ENCODE data around the gene MYG1. TPM values are rescaled to one million over a fixed set of nuclear protein-coding genes. Genes with fewer than 3 reads are reported as not detected.
A peak's percentile ranks its signal among the peaks of the same experiment; 100 is the strongest.

Gene MYG1
- total RNA-seq, 1 experiment from 2014 or later: 89.9 TPM

- no peak overlapping the region for H2AFZ ChIP-seq (ENCODE audit: low read length)
- peak overlapping the region; percentile 67 for H3K9ac ChIP-seq (ENCODE audit: low read length)
- no peaks in the 10 kb centered on the region for H3K79me2 ChIP-seq (ENCODE audit: low read length)
- no peaks in the 10 kb centered on the region for H4K20me1 ChIP-seq (ENCODE audit: low read length)
- no peaks in the 10 kb centered on the region for H3K27me3 ChIP-seq (ENCODE audit: low read length)
- DNase-seq (peak; percentile 64), ATAC-seq (peak; percentile 87)
- H3K36me3 ChIP-seq (ENCODE audit: low read depth, low read length): peaks cover 35% of the 10 kb centered on the region
- H3K27ac ChIP-seq (ENCODE audit: low read length): peak overlapping the region; percentile 89
- peak overlapping the region; percentile 34 for H3K4me2 ChIP-seq (ENCODE audit: low read length)
- no TSS peak for BruUV-seq (replicated peaks)
- ChIA-PET CTCF (interaction anchor here (0.6 to 2.2 kb wide), 4 partner anchors 14 to 78 kb away, joined by 3 to 13 read pairs (median 6); partner anchors contain the start of gene AAAS), POLR2A (ENCODE audit: unreplicated experiment) (no interaction called here)
- no peaks in the 10 kb centered on the region for H3K9me2 ChIP-seq (replicated peaks; ENCODE audit: low read length)
- peaks cover 30% of the 10 kb centered on the region for H3K4me1 ChIP-seq (ENCODE audit: insufficient read depth, low read length)
- no peak for TF ChIP-seq EZH2phosphoT487 (IDR thresholded peaks at IDR 0.05; ENCODE audit: borderline replicate concordance, low read length)
- no peak for TF ChIP-seq CTCF (conservative IDR thresholded peaks at IDR 0.05; ENCODE audit: low read depth, low read length)
- TF ChIP-seq EZH2 (IDR thresholded peaks at IDR 0.05; ENCODE audit: low read length, unreplicated experiment): no peak
- no peaks in the 10 kb centered on the region for H3K9me3 ChIP-seq (ENCODE audit: low read length)
- H3K4me3 ChIP-seq (ENCODE audit: low read length): no peak overlapping the region
- H3F3A ChIP-seq (ENCODE audit: low read length, unreplicated experiment): no peaks in the 10 kb centered on the region
- intact Hi-C loops (cut with micrococcal nuclease): no loop called here
Measured at GRCh38 chr12:53289891-53290290, 9.6 kb upstream of the MYG1 start.

- Histone ChIP-seq H3F3A (ENCODE audit: low read length, unreplicated experiment) (no peaks in the 10 kb centered on the region), H4K20me1 (ENCODE audit: low read length) (no peaks in the 10 kb centered on the region), H3K36me3 (ENCODE audit: low read depth, low read length) (peaks cover 32% of the 10 kb centered on the region), H3K9me3 (ENCODE audit: low read length) (no peaks in the 10 kb centered on the region), H3K79me2 (ENCODE audit: low read length) (peaks cover 3% of the 10 kb centered on the region), H3K4me1 (ENCODE audit: insufficient read depth, low read length) (peaks cover 33% of the 10 kb centered on the region), H3K27ac (ENCODE audit: low read length) (peak overlapping the region; percentile 89), H2AFZ (ENCODE audit: low read length) (no peak overlapping the region), H3K9me2 (replicated peaks; ENCODE audit: low read length) (no peaks in the 10 kb centered on the region), H3K4me2 (ENCODE audit: low read length) (peak overlapping the region; percentile 34), H3K27me3 (ENCODE audit: low read length) (no peaks in the 10 kb centered on the region), H3K9ac (ENCODE audit: low read length) (peak overlapping the region; percentile 67), H3K4me3 (ENCODE audit: low read length) (no peak overlapping the region)
- ATAC-seq (no peak), DNase-seq (no peak)
- intact Hi-C loops (cut with micrococcal nuclease): no loop called here
- CTCF ChIA-PET: interaction anchor here (0.6 to 1.9 kb wide), 2 partner anchors 31 to 47 kb away, joined by 3 to 7 read pairs; partner anchors contain the start of gene AAAS
- BruUV-seq (replicated peaks): no TSS peak
- no peak for TF ChIP-seq EZH2phosphoT487 (IDR thresholded peaks at IDR 0.05; ENCODE audit: borderline replicate concordance, low read length)
- TF ChIP-seq EZH2 (IDR thresholded peaks at IDR 0.05; ENCODE audit: low read length, unreplicated experiment): no peak
- no peak for TF ChIP-seq CTCF (conservative IDR thresholded peaks at IDR 0.05; ENCODE audit: low read depth, low read length)
- POLR2A ChIA-PET (ENCODE audit: unreplicated experiment): no interaction called here
Measured at GRCh38 chr12:53290661-53291060, 8.8 kb upstream of the MYG1 start.

- peaks cover under 1% of the 10 kb centered on the region for H3F3A ChIP-seq (ENCODE audit: low read length, unreplicated experiment)
- H2AFZ ChIP-seq (ENCODE audit: low read length): no peak overlapping the region
- H3K4me1 ChIP-seq (ENCODE audit: insufficient read depth, low read length): peaks cover 45% of the 10 kb centered on the region
- TF ChIP-seq EZH2 (IDR thresholded peaks at IDR 0.05; ENCODE audit: low read length, unreplicated experiment) (no peak), CTCF (conservative IDR thresholded peaks at IDR 0.05; ENCODE audit: low read depth, low read length) (no peak), EZH2phosphoT487 (IDR thresholded peaks at IDR 0.05; ENCODE audit: borderline replicate concordance, low read length) (no peak)
- ATAC-seq: no peak
- H3K4me2 ChIP-seq (ENCODE audit: low read length): no peak overlapping the region
- BruUV-seq (replicated peaks): no TSS peak
- peaks cover 32% of the 10 kb centered on the region for H3K36me3 ChIP-seq (ENCODE audit: low read depth, low read length)
- no peak overlapping the region for H3K9ac ChIP-seq (ENCODE audit: low read length)
- peaks cover 21% of the 10 kb centered on the region for H3K79me2 ChIP-seq (ENCODE audit: low read length)
- no peaks in the 10 kb centered on the region for H3K9me2 ChIP-seq (replicated peaks; ENCODE audit: low read length)
- POLR2A ChIA-PET (ENCODE audit: unreplicated experiment): no interaction called here
- H4K20me1 ChIP-seq (ENCODE audit: low read length): no peaks in the 10 kb centered on the region
- H3K27ac ChIP-seq (ENCODE audit: low read length): no peak overlapping the region
- no peak for DNase-seq
- intact Hi-C loops (cut with micrococcal nuclease): no loop called here
- H3K9me3 ChIP-seq (ENCODE audit: low read length): no peaks in the 10 kb centered on the region
- CTCF ChIA-PET: no interaction called here
- no peak overlapping the region for H3K4me3 ChIP-seq (ENCODE audit: low read length)
- H3K27me3 ChIP-seq (ENCODE audit: low read length): no peaks in the 10 kb centered on the region
Measured at GRCh38 chr12:53292426-53292825, 7.1 kb upstream of the MYG1 start.

Measured in PC-3 (cell line).